Mesendoderm (in vitro differentiated cells): ENCODE data around the gene TTC1.

Experiments used
- DNase-seq: peaks from one replicate; pipeline ENCODE4 v3.0.0; 2013
- H2AK5ac ChIP-seq: 2 replicates; pipeline ENCODE4 v1.6.1; 2013; ENCODE audit warnings: low read length, inconsistent platforms
- H2BK120ac ChIP-seq: 2 replicates; pipeline ENCODE4 v1.6.1; 2013; ENCODE audit warnings: low read depth, mild to moderate bottlenecking, low read length, moderate library complexity, mixed read lengths
- H2BK15ac ChIP-seq: replicated peaks from 2 replicates; pipeline ENCODE4 v1.6.1; 2013; ENCODE audit warnings: low read depth, mild to moderate bottlenecking, moderate library complexity
- H2BK5ac ChIP-seq: 2 replicates; pipeline ENCODE4 v1.6.1; 2013; ENCODE audit warnings: low read length, inconsistent platforms
- H3K18ac ChIP-seq: 2 replicates; pipeline ENCODE4 v1.6.1; 2013; ENCODE audit warnings: mild to moderate bottlenecking, low read length, mixed read lengths
- H3K23ac ChIP-seq: one replicate; pipeline ENCODE4 v1.6.1; 2013; ENCODE audit warnings: low read length
- H3K27ac ChIP-seq: 2 replicates; pipeline ENCODE4 v1.5.1; 2013; ENCODE audit warnings: low read depth, mild to moderate bottlenecking, inconsistent platforms, low read length, moderate library complexity
- H3K27me3 ChIP-seq: 2 replicates; pipeline ENCODE4 v1.6.1; 2013; ENCODE audit warnings: low read length, control low read depth, mild to moderate bottlenecking, inconsistent platforms; ENCODE audit not compliant: insufficient read depth, poor library complexity
- H3K36me3 ChIP-seq: 2 replicates; pipeline ENCODE4 v1.6.1; 2013; ENCODE audit warnings: low read length, inconsistent platforms; ENCODE audit not compliant: control insufficient read depth, insufficient read depth
- H3K4ac ChIP-seq: one replicate; pipeline ENCODE4 v1.6.1; 2013; ENCODE audit warnings: low read depth, mild to moderate bottlenecking, low read length, moderate library complexity
- H3K4me1 ChIP-seq: 2 replicates; pipeline ENCODE4 v1.6.1; 2013; ENCODE audit warnings: low read depth, low read length, inconsistent platforms; ENCODE audit not compliant: control insufficient read depth
- H3K4me2 ChIP-seq: 2 replicates; pipeline ENCODE4 v1.6.1; 2013; ENCODE audit warnings: low read length
- H3K4me3 ChIP-seq: 2 replicates; pipeline ENCODE4 v1.5.1; 2013; ENCODE audit warnings: mild to moderate bottlenecking, low read length
- H3K56ac ChIP-seq: one replicate; pipeline ENCODE4 v1.6.1; 2013; ENCODE audit warnings: low read length
- H3K79me1 ChIP-seq: 2 replicates; pipeline ENCODE4 v1.6.1; 2013; ENCODE audit warnings: low read length, inconsistent platforms
- H3K79me2 ChIP-seq: 2 replicates; pipeline ENCODE4 v1.6.1; 2013; ENCODE audit warnings: mild to moderate bottlenecking, low read length; ENCODE audit not compliant: control insufficient read depth, insufficient read depth
- H3K9ac ChIP-seq: 2 replicates; pipeline ENCODE4 v1.6.1; 2013; ENCODE audit warnings: low read length, inconsistent platforms
- H4K5ac ChIP-seq: one replicate; pipeline ENCODE4 v1.6.1; 2013; ENCODE audit warnings: low read length
- H4K8ac ChIP-seq: one replicate; pipeline ENCODE4 v1.6.1; 2013; ENCODE audit warnings: low read depth, mild to moderate bottlenecking, control low read depth, low read length, moderate library complexity
- WGBS: extraction: QIAGEN DNeasy Blood & Tissue Kit; methylation state at CpG from one replicate; pipeline ENCODE4 v1.1.7; 2013; ENCODE audit warnings: low lambda C conversion rate, missing lambda C conversion rate; ENCODE audit not compliant: insufficient coverage; ENCODE audit errors: extremely low coverage; 5-methylcytosine and 5-hydroxymethylcytosine counted together

Gene TTC1

GRCh38 chr5:160020964-160021363 lies 12.0 kb downstream of the TTC1 start:
- Histone ChIP-seq H3K56ac (no peak overlapping the region), H3K4me2 (no peak overlapping the region), H3K9ac (no peak overlapping the region), H3K79me2 (peaks cover 3% of the 10 kb centered on the region), H3K23ac (no peak overlapping the region), H3K27me3 (no peaks in the 10 kb centered on the region), H3K27ac (no peak overlapping the region), H3K79me1 (peaks cover 7% of the 10 kb centered on the region), H2AK5ac (no peak overlapping the region), H2BK5ac (no peak overlapping the region), H3K36me3 (peaks cover 3% of the 10 kb centered on the region), H2BK15ac (no peak overlapping the region), H4K8ac (no peak overlapping the region), H3K4me3 (no peak overlapping the region), H2BK120ac (no peak overlapping the region), H3K4ac (no peak overlapping the region), H3K18ac (no peak overlapping the region), H3K4me1 (no peaks in the 10 kb centered on the region), H4K5ac (no peak overlapping the region)
- DNase-seq, result no peak
- WGBS, result no CpG with 5 or more reads among the region's 4 CpGs

GRCh38 chr5:160021831-160022446 lies 13.0 kb downstream of the TTC1 start:
- Histone ChIP-seq H3K4me2 (no peak overlapping the region), H3K23ac (no peak overlapping the region), H3K4me3 (no peak overlapping the region), H3K27me3 (no peaks in the 10 kb centered on the region), H4K5ac (no peak overlapping the region), H3K79me1 (peaks cover 6% of the 10 kb centered on the region), H2BK5ac (no peak overlapping the region), H4K8ac (no peak overlapping the region), H3K9ac (no peak overlapping the region), H3K36me3 (peaks cover 3% of the 10 kb centered on the region), H3K79me2 (peaks cover 3% of the 10 kb centered on the region), H3K27ac (no peak overlapping the region), H2BK15ac (no peak overlapping the region), H2AK5ac (no peak overlapping the region), H3K4ac (no peak overlapping the region), H3K56ac (no peak overlapping the region), H3K4me1 (no peaks in the 10 kb centered on the region), H2BK120ac (no peak overlapping the region), H3K18ac (no peak overlapping the region)
- DNase-seq, result peak; percentile 62
- no CpG with 5 or more reads among the region's 3 CpGs for WGBS

GRCh38 chr5:160023007-160023907 lies 14.3 kb downstream of the TTC1 start:
- Histone ChIP-seq H3K4me1 (no peaks in the 10 kb centered on the region), H3K18ac (no peak overlapping the region), H4K5ac (no peak overlapping the region), H3K4ac (no peak overlapping the region), H3K27ac (no peak overlapping the region), H2AK5ac (no peak overlapping the region), H3K27me3 (no peaks in the 10 kb centered on the region), H3K79me2 (peaks cover 3% of the 10 kb centered on the region), H2BK5ac (no peak overlapping the region), H3K36me3 (peaks cover 3% of the 10 kb centered on the region), H4K8ac (no peak overlapping the region), H3K56ac (no peak overlapping the region), H3K23ac (no peak overlapping the region), H3K4me3 (no peak overlapping the region), H2BK120ac (no peak overlapping the region), H3K79me1 (peaks cover 5% of the 10 kb centered on the region), H2BK15ac (no peak overlapping the region), H3K4me2 (no peak overlapping the region), H3K9ac (no peak overlapping the region)
- no peak for DNase-seq
- WGBS, result no CpG with 5 or more reads among the region's 11 CpGs

- Histone ChIP-seq H3K27me3 (no peaks in the 10 kb centered on the region), H3K79me2 (peaks cover 3% of the 10 kb centered on the region), H2AK5ac (no peak overlapping the region), H2BK15ac (no peak overlapping the region), H3K56ac (no peak overlapping the region), H3K4me3 (no peak overlapping the region), H3K23ac (no peak overlapping the region), H2BK5ac (no peak overlapping the region), H3K4me2 (no peak overlapping the region), H4K5ac (no peak overlapping the region), H3K4ac (no peak overlapping the region), H4K8ac (no peak overlapping the region), H3K27ac (no peak overlapping the region), H3K36me3 (peaks cover 3% of the 10 kb centered on the region), H3K9ac (no peak overlapping the region), H3K4me1 (no peaks in the 10 kb centered on the region), H3K79me1 (peaks cover 4% of the 10 kb centered on the region), H2BK120ac (no peak overlapping the region), H3K18ac (no peak overlapping the region)
- DNase-seq, result no peak
- no CpG with 5 or more reads among the region's 1 CpG for WGBS
Observed at GRCh38 chr5:160023908-160024630, 15.1 kb downstream of the TTC1 start.

GRCh38 chr5:160029004-160029403 lies 20.1 kb downstream of the TTC1 start:
- H3K4me1 ChIP-seq, result no peaks in the 10 kb centered on the region
- no peak overlapping the region for H4K8ac ChIP-seq
- H2BK15ac ChIP-seq, result no peak overlapping the region
- no peaks in the 10 kb centered on the region for H3K36me3 ChIP-seq
- no peak overlapping the region for H3K4ac ChIP-seq
- DNase-seq, result no peak
- H2BK5ac ChIP-seq, result no peak overlapping the region
- H3K79me1 ChIP-seq, result no peaks in the 10 kb centered on the region
- H3K27me3 ChIP-seq, result no peaks in the 10 kb centered on the region
- H3K56ac ChIP-seq, result no peak overlapping the region
- H2AK5ac ChIP-seq, result no peak overlapping the region
- no CpG with 5 or more reads among the region's 1 CpG for WGBS
- no peak overlapping the region for H3K4me2 ChIP-seq
- no peak overlapping the region for H3K9ac ChIP-seq
- no peak overlapping the region for H3K23ac ChIP-seq
- no peak overlapping the region for H3K4me3 ChIP-seq
- H3K79me2 ChIP-seq, result peaks cover 2% of the 10 kb centered on the region
- H2BK120ac ChIP-seq, result no peak overlapping the region
- H3K18ac ChIP-seq, result no peak overlapping the region
- no peak overlapping the region for H4K5ac ChIP-seq
- no peak overlapping the region for H3K27ac ChIP-seq
